Measurements from ENCODE around the gene TUBB1.

The TUBB1 gene

GRCh38 chr20:59019217-59019616 lies at the start of gene TUBB1:
TUBB1 (plus strand) TSS chr20:59019429; CDS start chr20:59019523, 94 bp downstream.
- no peak within 1 kb of the TSS for H3K4me3 ChIP-seq
- no peak for DNase-seq
- no peaks in the 10 kb centered on the region for H3K4me1 ChIP-seq
- H3K27ac ChIP-seq: no peak within 1 kb of the TSS
- TF ChIP-seq CTCF (IDR thresholded peaks at IDR 0.05): no peak
- no peaks in the 10 kb centered on the region for H3K9me3 ChIP-seq
- peaks cover 4 to 19% (median 9%) of the 10 kb centered on the region in 3 donors for H3K36me3 ChIP-seq
- H3K27me3 ChIP-seq: no peaks in the 10 kb centered on the region
- intact Hi-C loops (cut with DNase I; ENCODE audit: low total_unique reads): no loop called here

GRCh38 chr20:58969439-58969838 lies 49.8 kb upstream of the TUBB1 start:
- Histone ChIP-seq H3K27ac (no peak overlapping the region), H3K9me3 (no peaks in the 10 kb centered on the region), H3K36me3 (no peaks in the 10 kb centered on the region), H3K4me1 (no peaks in the 10 kb centered on the region), H3K4me3 (no peak overlapping the region), H3K27me3 (peaks cover 0 to 2% of the 10 kb centered on the region in 2 donors)
- no peak for DNase-seq
- TF ChIP-seq CTCF (IDR thresholded peaks at IDR 0.05): no peak
- intact Hi-C loops (cut with DNase I; ENCODE audit: low total_unique reads): no loop called here

GRCh38 chr20:58970146-58970545 lies 49.1 kb upstream of the TUBB1 start:
- intact Hi-C loops (cut with DNase I; ENCODE audit: low total_unique reads): no loop called here
- H3K27me3 ChIP-seq: peaks cover 0 to 2% of the 10 kb centered on the region in 2 donors
- no peaks in the 10 kb centered on the region for H3K4me1 ChIP-seq
- TF ChIP-seq CTCF (IDR thresholded peaks at IDR 0.05): no peak
- no peak overlapping the region for H3K4me3 ChIP-seq
- no peak overlapping the region for H3K27ac ChIP-seq
- DNase-seq: no peak
- H3K9me3 ChIP-seq: peaks cover 0 to 6% (median 0%) of the 10 kb centered on the region in 3 donors
- H3K36me3 ChIP-seq: no peaks in the 10 kb centered on the region

- no peak for TF ChIP-seq CTCF (IDR thresholded peaks at IDR 0.05)
- H3K27me3 ChIP-seq: no peaks in the 10 kb centered on the region
- H3K4me1 ChIP-seq: no peaks in the 10 kb centered on the region
- H3K36me3 ChIP-seq: no peaks in the 10 kb centered on the region
- peaks cover 0 to 16% (median 0%) of the 10 kb centered on the region in 3 donors for H3K9me3 ChIP-seq
- intact Hi-C loops (cut with DNase I; ENCODE audit: low total_unique reads): no loop called here
- H3K27ac ChIP-seq: no peak overlapping the region
- no peak for DNase-seq
- no peak overlapping the region for H3K4me3 ChIP-seq
Measured at GRCh38 chr20:58971429-58971828, 47.8 kb upstream of the TUBB1 start.

- TF ChIP-seq CTCF (IDR thresholded peaks at IDR 0.05): no peak
- intact Hi-C loops (cut with DNase I; ENCODE audit: low total_unique reads): no loop called here
- Histone ChIP-seq H3K36me3 (no peaks in the 10 kb centered on the region), H3K27ac (no peak overlapping the region), H3K4me3 (no peak overlapping the region), H3K9me3 (peaks cover 0 to 16% (median 0%) of the 10 kb centered on the region in 3 donors), H3K4me1 (no peaks in the 10 kb centered on the region), H3K27me3 (no peaks in the 10 kb centered on the region)
- DNase-seq: no peak
Measured at GRCh38 chr20:58973179-58973578, 46.0 kb upstream of the TUBB1 start.

GRCh38 chr20:58973866-58974265 lies 45.4 kb upstream of the TUBB1 start:
- intact Hi-C loops (cut with DNase I; ENCODE audit: low total_unique reads): no loop called here
- no peaks in the 10 kb centered on the region for H3K4me1 ChIP-seq
- no peak for DNase-seq
- TF ChIP-seq CTCF (IDR thresholded peaks at IDR 0.05): no peak
- no peak overlapping the region for H3K4me3 ChIP-seq
- no peaks in the 10 kb centered on the region for H3K27me3 ChIP-seq
- peaks cover 0 to 16% (median 0%) of the 10 kb centered on the region in 3 donors for H3K9me3 ChIP-seq
- no peak overlapping the region for H3K27ac ChIP-seq
- H3K36me3 ChIP-seq: no peaks in the 10 kb centered on the region

Measured in tibial artery (tissue), 4 donors.